Stimulated activated CD4-positive, alpha-beta T cell treated with anti-CD3 and anti-CD28 coated beads, Interleukin-15, amount 100 ng/mL, for 1 hour (primary cell): ENCODE measurements around the gene BSN.

Source experiments
- DNase-seq, 2 donors: peaks; one replicate each; pipeline ENCODE4 v3.0.0-alpha.2; 2020; ENCODE audit warnings: low read depth in 1 of 2, low spot score in 1 of 2

Gene BSN

GRCh38 chr3:49713336-49714105 is 159.2 kb downstream of the BSN start:
- no peak for DNase-seq

- DNase-seq, result no peak
Measured at GRCh38 chr3:49714728-49715550, 160.7 kb downstream of the BSN start.

GRCh38 chr3:49715611-49716121 is 161.4 kb downstream of the BSN start:
- DNase-seq, result no peak

GRCh38 chr3:49716169-49716568 is 161.9 kb downstream of the BSN start:
- no peak for DNase-seq

- no peak for DNase-seq
Measured at GRCh38 chr3:49716691-49717210, 162.5 kb downstream of the BSN start.

GRCh38 chr3:49717211-49717958 is 163.1 kb downstream of the BSN start:
- DNase-seq, result no peak

GRCh38 chr3:49717959-49718857 is 163.9 kb downstream of the BSN start:
- no peak for DNase-seq

- DNase-seq, result no peak
Measured at GRCh38 chr3:49718858-49719213, 164.6 kb downstream of the BSN start.

- peak; percentile 72 to 82 for DNase-seq
Measured at GRCh38 chr3:49719214-49719884, 165.1 kb downstream of the BSN start, which contains the start of gene AMIGO3. AMIGO3 (minus strand) TSS chr3:49719684; CDS start chr3:49719465, 219 bp downstream.
